ENCODE results near the gene ITPR3. TPM values are rescaled to one million over a fixed set of nuclear protein-coding genes. Genes with fewer than 3 reads are reported as not detected.

ITPR3 gene
- total RNA-seq, 1 donor from 2014 or later: 4.7 TPM

DNA sequence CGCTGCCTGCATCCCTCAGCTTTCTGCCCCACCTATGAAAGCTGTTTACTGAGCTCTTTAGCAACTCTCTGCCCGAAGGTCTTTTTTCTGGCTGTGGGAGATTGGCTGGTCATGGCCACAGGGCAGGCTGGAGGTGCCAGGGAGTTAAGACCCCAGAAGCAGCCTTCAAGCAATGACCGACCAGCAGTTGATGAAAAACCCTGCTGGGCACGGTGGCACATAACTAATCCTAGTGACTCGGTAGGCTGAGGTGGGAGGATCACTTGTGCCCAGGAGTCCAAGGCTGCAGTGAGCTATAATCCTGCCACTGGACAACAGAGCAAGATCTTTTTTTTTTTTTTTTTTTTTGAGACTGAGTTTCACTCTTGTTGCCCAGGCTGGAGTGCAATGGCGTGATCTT is 20.4 kb upstream of the ITPR3 start:
- peaks cover 0 to 9% (median 7%) of the 10 kb centered on the region in 3 donors for H3K4me1 ChIP-seq (ENCODE audit: control insufficient read depth in 3 of 3, insufficient read depth in 3 of 3, low read length in 3 of 3)
- no peaks in the 10 kb centered on the region for H3K27me3 ChIP-seq (ENCODE audit: control insufficient read depth in 3 of 3, insufficient read depth in 3 of 3, low read length in 3 of 3)
- H3K27ac ChIP-seq (ENCODE audit: low read depth, low read length): no peak overlapping the region

GRCh38 chr6:33602180-33602579 is 18.9 kb upstream of the ITPR3 start:
- Histone ChIP-seq H3K9ac (ENCODE audit: low read depth in 1 of 3, low read length in 3 of 3) (no peak overlapping the region), H3K9me3 (ENCODE audit: control insufficient read depth in 3 of 3, low read length in 3 of 3) (no peaks in the 10 kb centered on the region), H3K36me3 (ENCODE audit: control insufficient read depth in 3 of 3, insufficient read depth in 3 of 3, low read length in 3 of 3) (no peaks in the 10 kb centered on the region), H3K27ac (ENCODE audit: low read depth, low read length) (no peak overlapping the region), H3K4me1 (ENCODE audit: control insufficient read depth in 3 of 3, insufficient read depth in 3 of 3, low read length in 3 of 3) (peaks cover 0 to 9% (median 7%) of the 10 kb centered on the region in 3 donors), H3K4me3 (ENCODE audit: low read length in 3 of 3) (peak overlapping the region in 1 of 3 donors; percentile 6), H3K27me3 (ENCODE audit: control insufficient read depth in 3 of 3, insufficient read depth in 3 of 3, low read length in 3 of 3) (no peaks in the 10 kb centered on the region)

More for the DNA sequence above, 20.4 kb upstream of the ITPR3 start:
- Histone ChIP-seq H3K9ac (ENCODE audit: low read depth in 1 of 3, low read length in 3 of 3) (no peak overlapping the region), H3K4me3 (ENCODE audit: low read length in 3 of 3) (no peak overlapping the region), H3K9me3 (ENCODE audit: control insufficient read depth in 3 of 3, low read length in 3 of 3) (no peaks in the 10 kb centered on the region), H3K36me3 (ENCODE audit: control insufficient read depth in 3 of 3, insufficient read depth in 3 of 3, low read length in 3 of 3) (no peaks in the 10 kb centered on the region)

DNA sequence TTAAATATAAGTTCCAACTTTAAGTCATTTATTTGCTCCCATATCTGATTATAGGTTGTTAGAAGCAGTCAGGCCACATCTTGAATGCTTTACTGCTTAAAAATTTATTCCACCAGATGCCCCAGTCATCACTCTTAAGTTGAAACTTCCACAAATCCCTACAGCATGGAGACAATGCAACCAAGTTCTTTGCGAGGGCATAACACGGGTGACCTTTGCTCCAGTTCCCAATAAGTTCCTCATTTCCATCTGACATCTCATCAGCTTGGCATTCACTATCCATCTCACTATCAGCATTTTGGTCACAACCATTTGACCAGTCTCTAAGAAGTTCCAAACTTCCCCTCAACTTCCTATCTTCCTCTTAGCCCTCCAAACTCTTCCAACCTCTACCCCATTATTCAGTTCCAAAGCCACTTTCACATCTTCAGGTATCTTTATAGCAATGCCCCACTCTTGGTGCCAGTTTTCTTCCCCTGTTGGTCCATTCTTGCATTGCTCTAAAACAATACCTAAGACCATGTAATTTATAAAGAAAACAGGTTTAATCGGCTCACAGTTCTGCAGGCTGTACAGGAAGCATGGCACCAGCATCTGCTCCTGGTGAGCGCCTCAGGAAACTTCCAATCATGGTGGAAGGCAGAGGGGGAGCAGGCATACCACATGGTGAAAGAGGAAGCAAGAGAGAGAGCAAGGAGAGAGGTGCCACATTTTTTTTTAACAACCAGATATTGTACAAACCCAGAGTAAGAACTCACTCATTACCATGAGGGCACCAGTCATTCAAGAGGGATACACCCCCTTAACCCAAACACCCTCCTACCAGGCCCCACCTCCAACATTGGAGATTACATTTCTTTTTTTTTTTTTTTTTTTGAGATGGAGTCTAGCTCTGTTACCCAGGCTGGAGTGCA is 15.9 kb upstream of the ITPR3 start:
- no peaks in the 10 kb centered on the region for H3K9me3 ChIP-seq (ENCODE audit: control insufficient read depth in 3 of 3, low read length in 3 of 3)
- no peak overlapping the region for H3K4me3 ChIP-seq (ENCODE audit: low read length in 3 of 3)
- no peaks in the 10 kb centered on the region for H3K36me3 ChIP-seq (ENCODE audit: control insufficient read depth in 3 of 3, insufficient read depth in 3 of 3, low read length in 3 of 3)
- no peak overlapping the region for H3K9ac ChIP-seq (ENCODE audit: low read depth in 1 of 3, low read length in 3 of 3)
- no peaks in the 10 kb centered on the region for H3K27me3 ChIP-seq (ENCODE audit: control insufficient read depth in 3 of 3, insufficient read depth in 3 of 3, low read length in 3 of 3)
- H3K4me1 ChIP-seq (ENCODE audit: control insufficient read depth in 3 of 3, insufficient read depth in 3 of 3, low read length in 3 of 3): peaks cover 16 to 29% (median 20%) of the 10 kb centered on the region in 3 donors
- no peak overlapping the region for H3K27ac ChIP-seq (ENCODE audit: low read depth, low read length)

DNA sequence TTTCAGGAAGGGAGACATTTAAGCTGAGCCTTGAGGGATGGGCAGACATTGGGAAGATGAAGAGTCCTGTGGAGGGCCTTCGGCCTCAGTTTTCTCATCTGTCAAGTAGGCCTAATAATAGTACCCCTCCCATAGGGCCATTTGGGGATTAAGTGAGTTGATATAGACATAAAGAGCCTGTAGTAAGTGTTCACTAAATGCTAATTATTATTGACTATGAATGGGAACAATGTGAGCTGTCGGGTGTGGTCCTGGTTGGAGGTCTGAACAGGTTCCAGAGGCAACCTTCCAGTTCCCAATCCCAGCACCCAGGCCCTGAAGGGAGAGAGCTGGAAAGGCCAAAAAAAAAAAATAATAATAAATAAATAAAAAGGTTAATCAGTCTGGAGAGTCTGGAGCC is 14.5 kb upstream of the ITPR3 start:
- H3K4me1 ChIP-seq (ENCODE audit: control insufficient read depth in 3 of 3, insufficient read depth in 3 of 3, low read length in 3 of 3): peaks cover 16 to 29% (median 23%) of the 10 kb centered on the region in 3 donors
- H3K9ac ChIP-seq (ENCODE audit: low read depth in 1 of 3, low read length in 3 of 3): no peak overlapping the region
- no peaks in the 10 kb centered on the region for H3K27me3 ChIP-seq (ENCODE audit: control insufficient read depth in 3 of 3, insufficient read depth in 3 of 3, low read length in 3 of 3)
- H3K9me3 ChIP-seq (ENCODE audit: control insufficient read depth in 3 of 3, low read length in 3 of 3): no peaks in the 10 kb centered on the region
- no peak overlapping the region for H3K27ac ChIP-seq (ENCODE audit: low read depth, low read length)
- H3K4me3 ChIP-seq (ENCODE audit: low read length in 3 of 3): no peak overlapping the region
- no peaks in the 10 kb centered on the region for H3K36me3 ChIP-seq (ENCODE audit: control insufficient read depth in 3 of 3, insufficient read depth in 3 of 3, low read length in 3 of 3)

DNA sequence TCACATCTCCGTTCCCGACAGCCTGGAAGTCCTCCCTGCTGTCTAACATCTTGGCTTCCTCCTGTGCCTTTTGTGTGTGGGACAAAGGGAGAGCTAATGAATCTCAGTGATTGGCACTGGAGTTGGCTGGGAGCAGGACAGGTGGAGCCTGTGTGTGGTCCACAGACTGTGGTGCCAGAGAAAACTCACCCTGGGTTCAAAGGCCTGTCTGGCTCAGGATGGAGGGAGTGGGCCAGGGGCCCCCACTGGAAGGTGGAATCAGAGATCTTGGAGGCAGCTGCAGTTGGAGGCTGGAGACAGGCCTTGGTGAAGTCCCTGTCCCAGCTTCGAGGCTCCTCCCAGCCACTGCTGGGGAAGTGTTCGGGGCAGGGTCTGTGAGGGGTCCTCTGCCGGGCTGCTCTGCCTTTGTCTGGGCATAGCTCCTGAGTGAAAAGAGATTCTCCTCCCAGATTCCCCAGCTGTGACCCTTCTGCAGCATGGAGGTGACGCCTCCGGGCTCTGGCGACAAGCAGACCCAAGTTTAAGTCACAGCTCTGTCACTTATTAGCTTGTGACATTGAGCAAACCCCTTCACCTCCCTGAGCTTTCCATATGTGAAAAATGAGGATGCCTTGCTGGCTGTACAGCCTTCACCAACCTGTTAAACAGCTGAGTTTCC is 13.9 kb upstream of the ITPR3 start:
- H3K36me3 ChIP-seq (ENCODE audit: control insufficient read depth in 3 of 3, insufficient read depth in 3 of 3, low read length in 3 of 3): no peaks in the 10 kb centered on the region
- no peaks in the 10 kb centered on the region for H3K9me3 ChIP-seq (ENCODE audit: control insufficient read depth in 3 of 3, low read length in 3 of 3)
- no peaks in the 10 kb centered on the region for H3K27me3 ChIP-seq (ENCODE audit: control insufficient read depth in 3 of 3, insufficient read depth in 3 of 3, low read length in 3 of 3)
- no peak overlapping the region for H3K27ac ChIP-seq (ENCODE audit: low read depth, low read length)
- no peak overlapping the region for H3K9ac ChIP-seq (ENCODE audit: low read depth in 1 of 3, low read length in 3 of 3)
- H3K4me3 ChIP-seq (ENCODE audit: low read length in 3 of 3): no peak overlapping the region
- peaks cover 16 to 24% (median 19%) of the 10 kb centered on the region in 3 donors for H3K4me1 ChIP-seq (ENCODE audit: control insufficient read depth in 3 of 3, insufficient read depth in 3 of 3, low read length in 3 of 3)

- Histone ChIP-seq H3K4me3 (ENCODE audit: low read length in 3 of 3) (no peak overlapping the region), H3K9ac (ENCODE audit: low read depth in 1 of 3, low read length in 3 of 3) (peak overlapping the region in 1 of 3 donors; percentile 16), H3K4me1 (ENCODE audit: control insufficient read depth in 3 of 3, insufficient read depth in 3 of 3, low read length in 3 of 3) (peaks cover 16 to 24% (median 17%) of the 10 kb centered on the region in 3 donors), H3K27me3 (ENCODE audit: control insufficient read depth in 3 of 3, insufficient read depth in 3 of 3, low read length in 3 of 3) (no peaks in the 10 kb centered on the region), H3K9me3 (ENCODE audit: control insufficient read depth in 3 of 3, low read length in 3 of 3) (no peaks in the 10 kb centered on the region), H3K27ac (ENCODE audit: low read depth, low read length) (no peak overlapping the region), H3K36me3 (ENCODE audit: control insufficient read depth in 3 of 3, insufficient read depth in 3 of 3, low read length in 3 of 3) (no peaks in the 10 kb centered on the region)
Measured at GRCh38 chr6:33607784-33608161, 13.3 kb upstream of the ITPR3 start.

DNA sequence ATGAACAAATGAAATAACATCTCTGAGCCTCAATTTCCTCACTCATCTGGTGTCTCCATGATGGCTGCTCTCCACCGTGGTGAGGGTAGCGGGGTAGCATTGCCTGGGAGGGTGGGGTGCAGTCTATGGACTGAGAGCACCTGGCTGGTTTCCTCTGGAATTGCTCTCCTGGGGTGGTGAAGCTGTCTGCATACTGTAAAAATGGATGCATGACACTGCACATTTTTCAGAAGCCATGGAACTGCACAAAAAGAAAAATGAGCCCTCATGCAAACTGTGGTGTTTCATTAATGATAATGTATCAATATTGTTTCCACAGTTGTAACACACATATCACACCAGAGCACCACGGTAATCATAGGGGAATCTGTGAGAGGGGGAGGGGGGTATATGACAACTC is 12.1 kb upstream of the ITPR3 start:
- Histone ChIP-seq H3K4me1 (ENCODE audit: control insufficient read depth in 3 of 3, insufficient read depth in 3 of 3, low read length in 3 of 3) (peaks cover 16 to 28% (median 17%) of the 10 kb centered on the region in 3 donors), H3K27me3 (ENCODE audit: control insufficient read depth in 3 of 3, insufficient read depth in 3 of 3, low read length in 3 of 3) (no peaks in the 10 kb centered on the region), H3K27ac (ENCODE audit: low read depth, low read length) (no peak overlapping the region), H3K4me3 (ENCODE audit: low read length in 3 of 3) (no peak overlapping the region), H3K9ac (ENCODE audit: low read depth in 1 of 3, low read length in 3 of 3) (no peak overlapping the region), H3K9me3 (ENCODE audit: control insufficient read depth in 3 of 3, low read length in 3 of 3) (no peaks in the 10 kb centered on the region), H3K36me3 (ENCODE audit: control insufficient read depth in 3 of 3, insufficient read depth in 3 of 3, low read length in 3 of 3) (no peaks in the 10 kb centered on the region)

DNA sequence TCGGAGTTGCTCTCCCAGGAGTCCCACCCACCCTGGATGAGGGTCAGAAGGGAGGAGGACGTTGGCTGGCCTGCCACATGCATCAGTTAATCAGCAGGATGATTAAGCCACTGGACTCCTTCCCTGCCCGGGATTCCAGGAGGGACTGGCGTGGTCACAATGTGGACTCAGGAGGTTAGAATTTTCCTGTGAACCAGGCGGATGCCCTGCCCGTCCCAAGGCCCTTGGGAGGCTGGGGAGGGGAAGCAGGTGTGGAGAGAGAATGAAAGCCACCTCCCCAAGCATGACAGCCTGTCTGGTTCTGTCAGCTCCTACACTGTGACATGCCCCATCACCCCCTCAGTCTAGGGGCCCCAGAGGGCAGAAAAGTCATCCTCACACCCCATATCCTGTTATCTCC is 11.6 kb upstream of the ITPR3 start:
- H3K9me3 ChIP-seq (ENCODE audit: control insufficient read depth in 3 of 3, low read length in 3 of 3): no peaks in the 10 kb centered on the region
- H3K27me3 ChIP-seq (ENCODE audit: control insufficient read depth in 3 of 3, insufficient read depth in 3 of 3, low read length in 3 of 3): no peaks in the 10 kb centered on the region
- no peaks in the 10 kb centered on the region for H3K36me3 ChIP-seq (ENCODE audit: control insufficient read depth in 3 of 3, insufficient read depth in 3 of 3, low read length in 3 of 3)
- peak overlapping the region; percentile 19 for H3K27ac ChIP-seq (ENCODE audit: low read depth, low read length)
- H3K4me3 ChIP-seq (ENCODE audit: low read length in 3 of 3): no peak overlapping the region
- H3K4me1 ChIP-seq (ENCODE audit: control insufficient read depth in 3 of 3, insufficient read depth in 3 of 3, low read length in 3 of 3): peaks cover 16 to 28% (median 17%) of the 10 kb centered on the region in 3 donors
- H3K9ac ChIP-seq (ENCODE audit: low read depth in 1 of 3, low read length in 3 of 3): no peak overlapping the region

GRCh38 chr6:33610067-33610466 is 11.1 kb upstream of the ITPR3 start:
- Histone ChIP-seq H3K4me1 (ENCODE audit: control insufficient read depth in 3 of 3, insufficient read depth in 3 of 3, low read length in 3 of 3) (peaks cover 16 to 28% (median 17%) of the 10 kb centered on the region in 3 donors), H3K27me3 (ENCODE audit: control insufficient read depth in 3 of 3, insufficient read depth in 3 of 3, low read length in 3 of 3) (no peaks in the 10 kb centered on the region), H3K27ac (ENCODE audit: low read depth, low read length) (peak overlapping the region; percentile 19), H3K36me3 (ENCODE audit: control insufficient read depth in 3 of 3, insufficient read depth in 3 of 3, low read length in 3 of 3) (no peaks in the 10 kb centered on the region), H3K9me3 (ENCODE audit: control insufficient read depth in 3 of 3, low read length in 3 of 3) (no peaks in the 10 kb centered on the region), H3K4me3 (ENCODE audit: low read length in 3 of 3) (no peak overlapping the region), H3K9ac (ENCODE audit: low read depth in 1 of 3, low read length in 3 of 3) (peak overlapping the region in 1 of 3 donors; percentile 3)

All from skeletal muscle tissue (tissue), 4 donors.